SKM-1 treated with dmso at 0.1 percent for 144 hours (cell line): ENCODE measurements around the gene DUSP16.
A peak's percentile ranks its signal among the peaks of the same experiment; 100 is the strongest.

Source experiments
- DNase-seq: peaks from one replicate; lab custom pipeline; 2025; ENCODE audit not compliant: unreplicated experiment; lab: John Stamatoyannopoulos, UW

DUSP16 gene

GRCh38 chr12:12445882-12446181, 116.8 kb downstream of the DUSP16 start:
- no peak for DNase-seq

- no peak for DNase-seq
These were observed 117.3 kb downstream of the DUSP16 start for GRCh38 chr12:12445165-12445881.

GRCh38 chr12:12443431-12443878, 119.2 kb downstream of the DUSP16 start:
- DNase-seq: no peak

GRCh38 chr12:12442548-12443071, 120.1 kb downstream of the DUSP16 start:
- DNase-seq: no peak

GRCh38 chr12:12441843-12442461, 120.7 kb downstream of the DUSP16 start:
- no peak for DNase-seq

DNA sequence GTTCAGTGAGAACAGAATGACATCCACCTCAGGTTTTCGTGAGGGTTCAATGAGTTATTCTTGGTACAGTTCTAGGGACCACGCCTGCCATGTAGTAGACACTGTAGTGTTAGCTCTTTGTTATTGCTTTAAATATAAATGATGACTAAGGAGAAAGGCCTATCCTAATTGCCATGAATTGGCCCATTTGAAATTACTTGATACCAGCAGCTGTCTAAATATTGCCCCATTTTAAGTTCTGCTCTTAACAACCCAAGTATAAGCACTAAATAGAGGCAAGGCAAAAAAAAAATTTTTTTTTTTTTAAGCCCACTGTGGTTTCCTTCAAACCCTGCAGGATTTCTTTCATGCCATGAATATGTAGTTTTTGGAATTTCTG, 121.2 kb downstream of the DUSP16 start:
- DNase-seq: no peak

- no peak for DNase-seq
These were observed 121.8 kb downstream of the DUSP16 start for GRCh38 chr12:12440784-12441428.

DNA sequence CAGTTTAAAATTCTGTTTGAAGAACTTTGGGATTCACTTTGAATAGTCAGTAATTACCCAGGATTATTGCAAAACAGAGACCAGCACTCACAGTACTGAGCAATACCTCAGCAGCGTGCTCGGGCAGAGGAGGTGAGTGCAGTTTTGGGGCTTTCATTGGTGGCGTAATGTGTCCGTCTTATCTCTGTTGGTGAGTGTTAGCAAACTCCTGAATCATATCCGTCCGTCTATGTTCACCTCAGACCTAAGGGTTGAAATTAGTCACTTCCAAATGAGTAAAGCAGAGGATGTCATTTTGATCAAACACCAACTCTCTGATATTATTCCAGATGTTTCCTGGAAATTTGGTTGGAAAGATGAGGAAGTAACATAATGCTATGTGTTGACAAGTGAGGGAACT, 123.0 kb downstream of the DUSP16 start:
- DNase-seq: peak; percentile 17

DNA sequence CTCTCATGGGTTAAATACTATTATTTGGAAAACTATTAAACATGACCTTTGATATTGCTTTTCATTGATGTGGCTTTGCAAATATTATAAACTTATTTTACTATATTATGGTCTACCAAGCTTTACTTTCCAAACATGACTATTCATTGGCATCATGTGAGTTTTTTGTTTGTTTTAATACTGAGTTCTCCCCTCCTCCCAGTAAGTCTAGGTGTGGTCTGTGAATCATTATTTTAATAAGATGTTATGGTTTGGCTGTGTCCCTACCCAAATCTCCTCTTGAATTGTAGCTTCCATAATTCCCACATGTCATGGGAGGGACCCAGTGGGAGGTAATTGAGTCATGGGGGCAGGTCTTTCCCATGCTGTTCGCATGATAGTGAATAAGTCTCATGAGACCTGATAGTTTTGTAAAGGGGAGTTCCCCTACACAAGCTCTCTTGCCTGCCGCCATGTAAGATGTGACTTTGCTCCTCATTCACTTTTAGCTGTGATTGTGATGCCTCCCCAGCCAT, 125.8 kb downstream of the DUSP16 start:
- DNase-seq: no peak

- DNase-seq: no peak
These were observed 129.4 kb downstream of the DUSP16 start for GRCh38 chr12:12433203-12433731.

DNA sequence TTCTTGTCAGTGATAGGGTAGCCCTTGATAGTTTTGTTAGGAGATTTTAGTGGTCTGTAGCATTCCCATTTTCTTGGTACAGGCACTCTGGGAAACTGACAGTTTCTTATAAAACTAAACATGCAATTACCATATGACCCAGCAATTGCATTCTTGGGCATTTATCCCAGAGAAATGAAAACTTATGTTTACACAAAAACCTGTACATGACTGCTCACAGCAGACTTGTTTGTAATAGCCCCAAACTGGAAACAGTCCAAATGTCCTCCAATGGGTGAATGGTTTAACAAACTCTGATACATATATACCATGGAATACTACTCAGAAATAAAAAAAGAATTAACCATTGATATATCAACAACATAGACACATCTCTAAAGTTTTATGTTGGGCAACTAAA, 130.3 kb downstream of the DUSP16 start:
- DNase-seq: no peak

GRCh38 chr12:12428961-12429657, 133.6 kb downstream of the DUSP16 start:
- DNase-seq: no peak

- DNase-seq: no peak
These were observed 134.6 kb downstream of the DUSP16 start for GRCh38 chr12:12428047-12428446.

GRCh38 chr12:12427568-12427967, 135.1 kb downstream of the DUSP16 start:
- DNase-seq: no peak

DNA sequence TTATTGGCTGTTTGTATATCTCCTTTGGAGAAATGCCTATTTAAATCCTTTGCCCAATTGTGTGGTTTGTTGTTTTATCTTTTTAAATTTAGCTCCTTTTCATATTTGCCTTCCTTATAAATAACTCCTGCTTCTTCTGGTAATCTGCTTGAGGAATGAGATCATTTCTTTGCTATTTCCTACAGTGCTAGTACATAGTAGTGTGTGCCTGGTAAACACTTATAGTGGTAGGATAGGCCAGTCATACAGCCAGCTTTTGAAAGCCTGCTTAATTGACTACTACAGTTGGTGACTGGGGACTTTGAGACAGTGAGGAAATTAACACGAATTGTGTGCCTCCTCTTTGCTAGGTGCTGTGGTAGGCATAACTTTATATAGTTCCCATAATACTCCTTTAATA, 137.0 kb downstream of the DUSP16 start:
- DNase-seq: no peak

GRCh38 chr12:12425001-12425400, 137.7 kb downstream of the DUSP16 start:
- no peak for DNase-seq
